OCI-LY7 (cell line): ENCODE measurements around the gene MAVS. TPM values are rescaled to one million over a fixed set of nuclear protein-coding genes. Genes with fewer than 3 reads are reported as not detected.

Experiments
- Bru-seq: library from RNA; stranded (reverse); fragments of 400-500 nt; gene quantifications from one replicate; lab custom pipeline; 2021; lab: Mats Ljungman, UMichigan
- BruChase-seq, 2 experiments: library from RNA; stranded (reverse); fragments of 400-500 nt; gene quantifications; one replicate each; lab custom pipeline; 2021; lab: Mats Ljungman, UMichigan
- BruUV-seq: library from RNA; stranded (reverse); fragments of 400-500 nt; replicated peaks from 2 replicates; lab custom pipeline; 2021; lab: Mats Ljungman, UMichigan
- CTCF ChIA-PET: fragments of 300-600 bp; sonication (Branson Sonifier 250); formaldehyde crosslinking; loops from one replicate; lab custom pipeline; 2022; ENCODE audit warnings: antibody characterized with exemption; ENCODE audit not compliant: unreplicated experiment; lab: Charles Lee
- POLR2A ChIA-PET: fragments of 300-600 bp; sonication (Branson Sonifier 250); formaldehyde crosslinking; loops from one replicate; lab custom pipeline; 2022; ENCODE audit warnings: antibody characterized with exemption; lab: Charles Lee
- DNase-seq: peaks from one replicate; pipeline ENCODE4 v3.0.0-alpha.2; 2015; ENCODE audit warnings: low spot score
- H2AFZ ChIP-seq: fragments of 200-600 bp; sonication (generic), shearing (Covaris generic); 2 replicates; pipeline ENCODE4 v1.6.1; 2014; ENCODE audit warnings: mild to moderate bottlenecking, antibody characterized with exemption, low read length, moderate library complexity
- H3K27ac ChIP-seq: fragments of 200-600 bp; sonication (generic); 2 replicates; pipeline ENCODE4 v1.5.1; 2014; ENCODE audit warnings: mixed run types, low read depth, mild to moderate bottlenecking, moderate library complexity, low read length, inconsistent platforms; ENCODE audit not compliant: poor library complexity, severe bottlenecking
- H3K36me3 ChIP-seq: fragments of 200-600 bp; sonication (generic); 2 replicates; pipeline ENCODE4 v1.6.1; 2014; ENCODE audit warnings: mild to moderate bottlenecking, antibody characterized with exemption, low read length, moderate library complexity, mixed read lengths; ENCODE audit not compliant: insufficient read depth
- H3K4me1 ChIP-seq: fragments of 200-600 bp; sonication (generic); 2 replicates; pipeline ENCODE4 v1.5.1; 2014; ENCODE audit warnings: mild to moderate bottlenecking, low read length; ENCODE audit not compliant: insufficient read depth, poor library complexity, severe bottlenecking
- H3K4me2 ChIP-seq: fragments of 200-600 bp; sonication (generic); 2 replicates; pipeline ENCODE4 v1.6.1; 2014; ENCODE audit warnings: mild to moderate bottlenecking, low read length
- H3K4me3 ChIP-seq: fragments of 200-600 bp; sonication (generic); 2 replicates; pipeline ENCODE4 v1.5.1; 2014; ENCODE audit warnings: mild to moderate bottlenecking, low read depth, low read length; ENCODE audit not compliant: poor library complexity, severe bottlenecking
- H3K79me2 ChIP-seq: fragments of 200-600 bp; sonication (generic); 2 replicates; pipeline ENCODE4 v1.6.1; 2016; ENCODE audit warnings: low read depth, mild to moderate bottlenecking, low read length, moderate library complexity, mixed read lengths; ENCODE audit not compliant: insufficient read depth
- H3K9me2 ChIP-seq: fragments of 200-600 bp; sonication (generic); 2 replicates; pipeline ENCODE4 v1.6.1; 2016; ENCODE audit warnings: mild to moderate bottlenecking, low read length, mixed read lengths; ENCODE audit not compliant: insufficient read depth
- H3K9me3 ChIP-seq: fragments of 200-600 bp; sonication (generic); 2 replicates; pipeline ENCODE4 v1.6.1; 2014; ENCODE audit warnings: mild to moderate bottlenecking, mixed run types, low read length, mixed read lengths
- H4K20me1 ChIP-seq: fragments of 200-600 bp; sonication (generic); 2 replicates; pipeline ENCODE4 v1.6.1; 2014; ENCODE audit warnings: mild to moderate bottlenecking, antibody characterized with exemption, low read length, moderate library complexity, mixed read lengths; ENCODE audit not compliant: insufficient read depth
- CTCF ChIP-seq: fragments of 200-600 bp; sonication (generic); conservative IDR thresholded peaks from 2 replicates; pipeline ENCODE4 v1.5.1; 2014; ENCODE audit warnings: mild to moderate bottlenecking, antibody characterized with exemption, low read length, moderate library complexity, mixed read lengths
- EZH2phosphoT487 ChIP-seq: fragments of 200-600 bp; sonication (generic); IDR thresholded peaks from 2 replicates; pipeline ENCODE4 v1.6.1; 2018; ENCODE audit warnings: low read depth, borderline replicate concordance, mild to moderate bottlenecking, mixed run types, antibody characterized with exemption, low read length, moderate library complexity, mixed read lengths
- intact Hi-C: fragments of 100-400 bp; cut with micrococcal nuclease; formaldehyde crosslinking; loops from one replicate; pipeline ENCODE4 v1.10.0; 2022; ENCODE audit not compliant: unreplicated experiment
- long read RNA-seq: library from polyadenylated mRNA; stranded (forward); transcript quantifications from one replicate; pipeline ENCODE4 v2.0.0, GENCODE V29; 2022
- total RNA-seq, 2 experiments: library from RNA; depleted of rRNA in 1 of 2; stranded (reverse); fragments of >200 nt in 1 of 2; shearing (Covaris generic) in 1 of 2; gene quantifications; 2 replicates each; pipeline ENCODE4 v1.2.3, GENCODE V29; 2014 to 2022

MAVS gene
- total RNA-seq (2014; rRNA removed; shearing (Covaris generic)), result 15.3 and 19.8 TPM in 2 replicates
- 35.5 and 37.2 TPM in 2 replicates for total RNA-seq (2022)
- percentile 70 among the genes with signal in this experiment for Bru-seq, nascent RNA
- percentile 90 among the genes with signal in this experiment for BruChase-seq, experiment 1, labeled RNA remaining after a 6-hour chase
- BruChase-seq, experiment 2, labeled RNA remaining after a 2-hour chase, result percentile 82 among the genes with signal in this experiment
- long read RNA-seq, full-length matches to known transcripts, result 11 of 60 reads
- long read RNA-seq, partial matches to known transcripts, result 2 of 60 reads
- long read RNA-seq, other reads (novel, unspliced or antisense), result 47 of 60 reads

- H3K36me3 ChIP-seq, result no peaks in the 10 kb centered on the region
- peaks cover 20% of the 10 kb centered on the region for H3K4me1 ChIP-seq
- intact Hi-C loops, result loop anchor here (1.0 to 2.0 kb wide), 2 partner anchors 27 to 50 kb away; partner anchors contain the start of genes AP5S1 and CDC25B
- H3K4me3 ChIP-seq, result peak within 1 kb of the TSS; percentile 96
- no peaks in the 10 kb centered on the region for H4K20me1 ChIP-seq
- H3K79me2 ChIP-seq, result peaks cover 7% of the 10 kb centered on the region; the same call in 1 of the 2 replicates
- peak within 1 kb of the TSS; percentile 96 for H3K4me2 ChIP-seq
- ChIA-PET POLR2A (interaction anchor here (0.8 kb wide), 1 partner anchor 10 kb away, joined by 3 read pairs; no protein-coding TSS in a partner anchor), CTCF (no interaction called here)
- DNase-seq, result peak; percentile 90
- no TSS peak for BruUV-seq
- H3K9me3 ChIP-seq, result no peaks in the 10 kb centered on the region
- no peaks in the 10 kb centered on the region for H3K9me2 ChIP-seq
- peak within 1 kb of the TSS; percentile 95 for H2AFZ ChIP-seq
- peak within 1 kb of the TSS; percentile 19 for H3K27ac ChIP-seq
- TF ChIP-seq EZH2phosphoT487 (no peak), CTCF (peak; percentile 21; the same call in 1 of the 2 replicates)
Measured at GRCh38 chr20:3846740-3847428, at the start of gene MAVS. TSS of gene MAVS (plus strand) at chr20:3846834. CDS start at chr20:3854625, 7,791 bp downstream.

GRCh38 chr20:3797226-3797545, 49.4 kb upstream of the MAVS start:
- H3K4me2 ChIP-seq, result peak overlapping the region; percentile 100
- peak overlapping the region; percentile 83 for H3K27ac ChIP-seq
- peaks cover 47% of the 10 kb centered on the region for H3K4me1 ChIP-seq
- CTCF ChIA-PET, result no interaction called here
- H3K9me2 ChIP-seq, result no peaks in the 10 kb centered on the region
- DNase-seq, result no peak
- no peaks in the 10 kb centered on the region; the same call in 1 of the 2 replicates for H4K20me1 ChIP-seq
- H2AFZ ChIP-seq, result no peak overlapping the region; the same call in 1 of the 2 replicates
- no peak for TF ChIP-seq CTCF
- TF ChIP-seq EZH2phosphoT487, result no peak
- intact Hi-C loops, result loop anchor here (2.0 kb wide), 1 partner anchor 50 kb away; the partner anchor contains the start of gene MAVS
- no peaks in the 10 kb centered on the region for H3K9me3 ChIP-seq
- H3K4me3 ChIP-seq, result peak overlapping the region; percentile 91
- POLR2A ChIA-PET, result no interaction called here
- peaks cover 31% of the 10 kb centered on the region for H3K79me2 ChIP-seq
- no TSS peak for BruUV-seq
- H3K36me3 ChIP-seq, result peaks cover 41% of the 10 kb centered on the region
